ENCODE measurements around the gene GOPC.
A peak's percentile ranks its signal among the peaks of the same experiment; 100 is the strongest.
"Not testable (repeated sequence)": the region's sequence is repeated elsewhere in the genome, so short reads cannot be mapped to it uniquely, and the experiment has no call there.

Gene GOPC

GRCh38 chr6:117602151-117602898, at the start of gene GOPC:
TSS of gene GOPC (minus strand) at chr6:117602511. CDS start at chr6:117602288, 223 bp downstream.
- Histone ChIP-seq H3K27ac (ENCODE audit: low read depth, low read length) (peak within 1 kb of the TSS; percentile 44; the same call in 1 of the 2 replicates), H3K9me3 (ENCODE audit: control insufficient read depth, insufficient read depth, low read depth, low read length) (peaks cover 10% of the 10 kb centered on the region; the same call in 1 of the 2 replicates), H3K9ac (ENCODE audit: low read length) (peak within 1 kb of the TSS; percentile 86), H3K36me3 (ENCODE audit: control insufficient read depth, insufficient read depth, low read length) (peaks cover 19% of the 10 kb centered on the region), H3K4me3 (ENCODE audit: low read depth, low read length) (peak within 1 kb of the TSS; percentile 73), H3K4me1 (ENCODE audit: control insufficient read depth, insufficient read depth, low read length) (no peaks in the 10 kb centered on the region), H3K27me3 (ENCODE audit: control insufficient read depth, insufficient read depth, low read length) (no peaks in the 10 kb centered on the region)

- H3K4me1 ChIP-seq (ENCODE audit: control insufficient read depth, insufficient read depth, low read length); H3K27ac ChIP-seq (ENCODE audit: low read depth, low read length); H3K27me3 ChIP-seq (ENCODE audit: control insufficient read depth, insufficient read depth, low read length); H3K36me3 ChIP-seq (ENCODE audit: control insufficient read depth, insufficient read depth, low read length); H3K9me3 ChIP-seq (ENCODE audit: control insufficient read depth, insufficient read depth, low read depth, low read length); H3K4me3 ChIP-seq (ENCODE audit: low read depth, low read length); H3K9ac ChIP-seq (ENCODE audit: low read length): not testable (repeated sequence)
Measured at GRCh38 chr6:117651984-117652383, 49.7 kb upstream of the GOPC start.

GRCh38 chr6:117642976-117643375, 40.7 kb upstream of the GOPC start:
- Histone ChIP-seq H3K4me1 (ENCODE audit: control insufficient read depth, insufficient read depth, low read length) (no peaks in the 10 kb centered on the region), H3K27ac (ENCODE audit: low read depth, low read length) (no peak overlapping the region), H3K27me3 (ENCODE audit: control insufficient read depth, insufficient read depth, low read length) (no peaks in the 10 kb centered on the region), H3K9ac (ENCODE audit: low read length) (no peak overlapping the region), H3K9me3 (ENCODE audit: control insufficient read depth, insufficient read depth, low read depth, low read length) (peaks cover 5% of the 10 kb centered on the region; the same call in 1 of the 2 replicates), H3K36me3 (ENCODE audit: control insufficient read depth, insufficient read depth, low read length) (peaks cover 4% of the 10 kb centered on the region; the same call in 1 of the 2 replicates), H3K4me3 (ENCODE audit: low read depth, low read length) (no peak overlapping the region)

- no peak overlapping the region for H3K27ac ChIP-seq (ENCODE audit: low read depth, low read length)
- no peaks in the 10 kb centered on the region for H3K36me3 ChIP-seq (ENCODE audit: control insufficient read depth, insufficient read depth, low read length)
- H3K9me3 ChIP-seq (ENCODE audit: control insufficient read depth, insufficient read depth, low read depth, low read length), result peaks cover 8% of the 10 kb centered on the region; the same call in 1 of the 2 replicates
- no peak overlapping the region for H3K9ac ChIP-seq (ENCODE audit: low read length)
- H3K27me3 ChIP-seq (ENCODE audit: control insufficient read depth, insufficient read depth, low read length), result no peaks in the 10 kb centered on the region
- no peak overlapping the region for H3K4me3 ChIP-seq (ENCODE audit: low read depth, low read length)
- no peaks in the 10 kb centered on the region for H3K4me1 ChIP-seq (ENCODE audit: control insufficient read depth, insufficient read depth, low read length)
Measured at GRCh38 chr6:117637770-117638169, 35.5 kb upstream of the GOPC start.

- no peaks in the 10 kb centered on the region for H3K27me3 ChIP-seq (ENCODE audit: control insufficient read depth, insufficient read depth, low read length)
- H3K4me1 ChIP-seq (ENCODE audit: control insufficient read depth, insufficient read depth, low read length), result no peaks in the 10 kb centered on the region
- H3K4me3 ChIP-seq (ENCODE audit: low read depth, low read length), result no peak overlapping the region
- no peak overlapping the region for H3K9ac ChIP-seq (ENCODE audit: low read length)
- H3K36me3 ChIP-seq (ENCODE audit: control insufficient read depth, insufficient read depth, low read length), result no peaks in the 10 kb centered on the region
- H3K27ac ChIP-seq (ENCODE audit: low read depth, low read length), result no peak overlapping the region
- peaks cover 42% of the 10 kb centered on the region for H3K9me3 ChIP-seq (ENCODE audit: control insufficient read depth, insufficient read depth, low read depth, low read length)
Measured at GRCh38 chr6:117629119-117629660, 26.9 kb upstream of the GOPC start.

GRCh38 chr6:117627533-117627932, 25.2 kb upstream of the GOPC start:
- H3K4me1 ChIP-seq (ENCODE audit: control insufficient read depth, insufficient read depth, low read length), result no peaks in the 10 kb centered on the region
- no peak overlapping the region for H3K27ac ChIP-seq (ENCODE audit: low read depth, low read length)
- no peaks in the 10 kb centered on the region for H3K27me3 ChIP-seq (ENCODE audit: control insufficient read depth, insufficient read depth, low read length)
- no peaks in the 10 kb centered on the region for H3K36me3 ChIP-seq (ENCODE audit: control insufficient read depth, insufficient read depth, low read length)
- H3K9me3 ChIP-seq (ENCODE audit: control insufficient read depth, insufficient read depth, low read depth, low read length), result peaks cover 57% of the 10 kb centered on the region
- H3K9ac ChIP-seq (ENCODE audit: low read length), result no peak overlapping the region
- no peak overlapping the region for H3K4me3 ChIP-seq (ENCODE audit: low read depth, low read length)

- Histone ChIP-seq H3K4me1 (ENCODE audit: control insufficient read depth, insufficient read depth, low read length) (no peaks in the 10 kb centered on the region), H3K27me3 (ENCODE audit: control insufficient read depth, insufficient read depth, low read length) (no peaks in the 10 kb centered on the region), H3K9ac (ENCODE audit: low read length) (no peak overlapping the region), H3K4me3 (ENCODE audit: low read depth, low read length) (no peak overlapping the region), H3K27ac (ENCODE audit: low read depth, low read length) (no peak overlapping the region), H3K9me3 (ENCODE audit: control insufficient read depth, insufficient read depth, low read depth, low read length) (peaks cover 64% of the 10 kb centered on the region), H3K36me3 (ENCODE audit: control insufficient read depth, insufficient read depth, low read length) (no peaks in the 10 kb centered on the region)
Measured at GRCh38 chr6:117624869-117625481, 22.7 kb upstream of the GOPC start.

GRCh38 chr6:117619178-117619577, 16.9 kb upstream of the GOPC start:
- Histone ChIP-seq H3K4me3 (ENCODE audit: low read depth, low read length) (no peak overlapping the region), H3K9me3 (ENCODE audit: control insufficient read depth, insufficient read depth, low read depth, low read length) (peaks cover 26% of the 10 kb centered on the region), H3K27me3 (ENCODE audit: control insufficient read depth, insufficient read depth, low read length) (no peaks in the 10 kb centered on the region), H3K9ac (ENCODE audit: low read length) (no peak overlapping the region), H3K36me3 (ENCODE audit: control insufficient read depth, insufficient read depth, low read length) (no peaks in the 10 kb centered on the region), H3K4me1 (ENCODE audit: control insufficient read depth, insufficient read depth, low read length) (peaks cover 15% of the 10 kb centered on the region), H3K27ac (ENCODE audit: low read depth, low read length) (no peak overlapping the region)

- Histone ChIP-seq H3K4me1 (ENCODE audit: control insufficient read depth, insufficient read depth, low read length) (peaks cover 32% of the 10 kb centered on the region), H3K4me3 (ENCODE audit: low read depth, low read length) (no peak overlapping the region; the same call in 1 of the 2 replicates), H3K36me3 (ENCODE audit: control insufficient read depth, insufficient read depth, low read length) (no peaks in the 10 kb centered on the region), H3K27me3 (ENCODE audit: control insufficient read depth, insufficient read depth, low read length) (no peaks in the 10 kb centered on the region), H3K9ac (ENCODE audit: low read length) (peak overlapping the region; percentile 29), H3K27ac (ENCODE audit: low read depth, low read length) (no peak overlapping the region), H3K9me3 (ENCODE audit: control insufficient read depth, insufficient read depth, low read depth, low read length) (peaks cover 11% of the 10 kb centered on the region; the same call in 1 of the 2 replicates)
Measured at GRCh38 chr6:117617210-117618035, 15.1 kb upstream of the GOPC start.

GRCh38 chr6:117616391-117617209, 14.3 kb upstream of the GOPC start:
- no peak overlapping the region for H3K4me3 ChIP-seq (ENCODE audit: low read depth, low read length)
- no peaks in the 10 kb centered on the region for H3K36me3 ChIP-seq (ENCODE audit: control insufficient read depth, insufficient read depth, low read length)
- peaks cover 5% of the 10 kb centered on the region; the same call in 1 of the 2 replicates for H3K9me3 ChIP-seq (ENCODE audit: control insufficient read depth, insufficient read depth, low read depth, low read length)
- no peak overlapping the region for H3K9ac ChIP-seq (ENCODE audit: low read length)
- H3K4me1 ChIP-seq (ENCODE audit: control insufficient read depth, insufficient read depth, low read length), result peaks cover 39% of the 10 kb centered on the region
- no peaks in the 10 kb centered on the region for H3K27me3 ChIP-seq (ENCODE audit: control insufficient read depth, insufficient read depth, low read length)
- H3K27ac ChIP-seq (ENCODE audit: low read depth, low read length), result no peak overlapping the region; the same call in 1 of the 2 replicates
